Islet of Langerhans (tissue), 1 donor: ENCODE results near the gene C6orf47.

ENCODE experiments used
- FAIRE-seq: peaks from one replicate; lab custom pipeline; 2011; peaks lifted over from hg19 to GRCh38; lab: Jason Lieb, UNC

C6orf47 gene

DNA sequence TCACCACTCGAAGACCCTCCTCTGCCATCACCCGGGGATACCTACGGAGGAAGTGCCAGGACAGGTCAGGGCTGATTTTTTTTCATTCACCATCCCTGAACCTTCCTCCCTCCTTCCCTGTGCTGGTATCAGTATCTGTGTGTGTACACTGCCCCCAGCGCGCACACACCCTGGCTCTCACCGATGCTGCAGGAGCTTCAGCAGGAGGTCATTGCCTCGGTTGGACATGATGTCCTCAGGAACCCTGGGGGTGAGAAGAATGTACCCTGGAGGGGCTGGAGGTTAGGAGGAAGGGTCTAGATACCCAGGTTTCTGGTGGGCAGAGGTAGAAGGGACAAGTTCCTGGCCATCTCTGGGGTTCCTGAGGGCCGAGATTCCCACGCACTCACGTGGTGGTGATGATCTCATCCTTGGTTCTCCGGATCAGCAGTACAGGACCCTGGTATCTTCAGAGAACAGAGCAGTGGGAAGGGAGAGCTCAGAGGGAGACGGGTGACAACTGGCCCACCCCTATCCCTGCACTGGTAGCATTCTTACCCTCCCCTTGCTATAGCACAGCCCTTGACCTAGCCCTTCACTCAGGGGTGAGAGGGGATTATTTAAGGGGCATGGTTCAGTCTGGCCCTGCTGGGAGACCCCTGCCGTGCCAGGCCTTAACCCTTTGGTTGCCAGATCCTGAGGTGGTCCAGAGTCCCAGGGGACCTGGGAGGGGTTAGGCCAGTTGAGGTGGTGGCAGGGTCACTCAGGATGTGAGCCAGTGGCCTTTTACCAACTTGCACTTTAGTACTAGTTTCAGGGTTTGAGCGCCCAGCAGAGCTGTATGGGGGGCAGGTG is 27.5 kb upstream of the C6orf47 start:
- FAIRE-seq, result no peak

GRCh38 chr6:31687321-31687720 is 26.7 kb upstream of the C6orf47 start:
- FAIRE-seq, result no peak

GRCh38 chr6:31686483-31686882 is 25.9 kb upstream of the C6orf47 start:
- FAIRE-seq, result no peak

GRCh38 chr6:31683591-31683990 is 23.0 kb upstream of the C6orf47 start:
- no peak for FAIRE-seq

- no peak for FAIRE-seq
Observed at GRCh38 chr6:31681135-31681671, 20.6 kb upstream of the C6orf47 start.

DNA sequence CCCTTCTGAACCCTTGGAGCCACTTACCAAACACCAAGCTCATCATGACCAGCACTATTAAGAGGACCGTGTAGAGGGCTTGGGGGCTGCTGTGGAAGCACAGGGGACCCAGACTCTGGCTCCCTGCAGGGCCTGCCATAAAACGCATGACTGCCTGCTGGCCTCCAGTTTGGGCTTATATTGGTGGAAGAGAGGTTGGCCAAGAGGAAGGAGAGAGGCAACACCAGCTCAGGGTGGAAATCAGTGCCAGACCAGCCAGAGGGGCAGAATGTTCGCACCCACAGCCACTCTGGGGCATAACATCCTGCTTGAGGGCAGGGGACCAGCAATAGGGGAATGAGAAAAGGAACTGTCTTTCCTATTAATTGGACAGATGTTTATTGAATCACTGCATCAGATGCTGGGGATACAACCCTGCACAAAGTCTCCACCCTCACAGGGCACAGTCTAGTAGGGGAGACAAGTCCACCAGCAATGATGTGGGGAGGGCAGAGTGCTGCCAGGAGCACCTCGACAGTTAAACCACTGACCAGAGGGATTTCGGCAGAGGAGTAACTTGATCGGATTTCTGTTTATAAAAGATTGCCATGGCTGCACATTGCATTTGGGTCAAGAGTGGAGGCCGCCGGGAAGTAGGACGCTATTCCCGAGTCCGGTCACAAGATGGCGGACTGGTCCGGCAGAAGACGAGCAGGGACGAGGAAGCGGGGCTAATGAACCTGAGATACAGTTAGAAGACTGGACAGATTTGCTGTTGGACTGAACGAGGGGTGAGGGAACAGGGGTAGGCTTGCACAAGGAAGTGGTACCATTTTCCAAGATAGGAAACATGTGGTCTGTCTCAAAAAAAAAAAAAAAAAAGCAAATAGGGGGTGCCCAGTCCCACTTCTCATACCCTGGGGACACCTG is 19.9 kb upstream of the C6orf47 start, which contains the start of gene LY6G5C:
LY6G5C (minus strand) TSS at position 842 of the 909 bp plus-strand sequence; CDS start at position 148, 694 bp downstream.
- FAIRE-seq, result peak; percentile 64

GRCh38 chr6:31677955-31678354 is 17.4 kb upstream of the C6orf47 start:
- FAIRE-seq, result no peak

- no peak for FAIRE-seq
Observed at GRCh38 chr6:31676904-31677303, 16.3 kb upstream of the C6orf47 start.

DNA sequence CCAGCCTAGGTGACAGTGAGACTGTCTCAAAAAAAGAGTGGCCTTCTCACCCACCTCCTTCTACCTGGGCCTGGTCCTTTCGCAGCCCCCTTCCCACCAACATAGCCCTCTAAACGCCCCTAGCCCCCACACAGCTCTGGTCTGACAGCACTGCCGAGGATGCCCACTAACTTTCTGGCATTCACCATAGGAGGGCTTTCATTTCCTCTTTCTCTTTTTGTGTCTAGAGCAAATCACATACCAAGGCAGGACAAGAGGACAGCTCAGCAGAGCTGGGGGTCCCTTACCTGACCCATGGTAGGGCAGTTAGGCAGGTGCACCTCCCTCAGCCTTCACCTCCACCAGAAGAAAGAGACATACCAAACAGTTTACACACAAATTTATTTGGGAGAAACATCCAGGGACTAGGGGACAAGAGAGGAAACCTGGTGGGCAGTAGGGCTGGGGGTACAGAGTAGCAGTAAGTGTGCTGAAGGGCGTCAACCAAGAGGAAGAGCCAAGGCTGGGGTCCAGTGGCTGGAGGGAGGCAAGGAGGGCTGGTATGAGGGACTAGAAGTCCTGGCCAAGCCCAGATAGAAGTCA is 15.8 kb upstream of the C6orf47 start:
- FAIRE-seq, result no peak

DNA sequence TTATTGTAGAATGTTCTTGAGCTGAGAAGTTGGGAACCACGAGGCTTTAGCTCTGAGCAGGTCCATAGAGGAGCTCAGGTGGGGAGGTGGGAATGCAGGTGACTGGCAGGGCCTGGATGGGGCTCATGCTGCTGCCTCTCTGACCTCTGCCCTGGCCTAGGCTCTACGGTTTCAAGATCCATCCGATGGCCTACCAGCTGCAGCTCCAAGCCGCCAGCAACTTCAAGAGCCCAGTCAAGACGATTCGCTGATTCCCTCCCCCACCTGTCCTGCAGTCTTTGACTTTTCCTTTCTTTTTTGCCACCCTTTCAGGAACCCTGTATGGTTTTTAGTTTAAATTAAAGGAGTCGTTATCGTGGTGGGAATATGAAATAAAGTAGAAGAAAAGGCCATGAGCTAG is 9.1 kb upstream of the C6orf47 start, which contains the start of gene LY6G5B:
LY6G5B (plus strand) TSS at position 301 of the 400 bp plus-strand sequence. CDS start 975 bp downstream, outside the sequence.
- no peak for FAIRE-seq

DNA sequence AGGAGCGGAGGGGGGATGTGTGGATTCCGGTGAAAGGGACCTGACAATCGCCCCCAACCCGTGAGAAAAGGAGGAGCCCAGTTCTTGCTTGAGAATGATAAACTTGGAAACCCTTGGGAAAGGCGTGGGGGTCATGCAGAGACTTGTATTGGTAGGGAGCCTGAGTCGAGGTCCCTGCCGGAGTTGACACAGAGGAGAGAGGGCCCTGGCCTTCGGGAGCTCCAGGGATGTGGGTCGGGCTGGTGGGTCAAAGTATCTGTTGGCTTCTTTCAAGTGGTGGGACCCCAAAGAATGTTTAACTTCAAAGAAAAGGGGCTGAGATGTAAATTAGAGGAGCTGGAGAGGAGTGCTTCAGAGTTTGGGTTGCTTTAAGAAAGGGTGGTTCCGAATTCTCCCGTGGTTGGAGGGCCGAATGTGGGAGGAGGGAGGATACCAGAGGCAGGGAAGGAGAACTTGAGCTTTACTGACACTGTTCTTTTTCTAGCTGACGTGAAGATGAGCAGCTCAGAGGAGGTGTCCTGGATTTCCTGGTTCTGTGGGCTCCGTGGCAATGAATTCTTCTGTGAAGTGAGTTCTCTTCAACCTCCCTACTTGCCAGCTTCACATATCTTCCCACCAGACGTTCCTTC is 5.9 kb upstream of the C6orf47 start:
- FAIRE-seq, result no peak

DNA sequence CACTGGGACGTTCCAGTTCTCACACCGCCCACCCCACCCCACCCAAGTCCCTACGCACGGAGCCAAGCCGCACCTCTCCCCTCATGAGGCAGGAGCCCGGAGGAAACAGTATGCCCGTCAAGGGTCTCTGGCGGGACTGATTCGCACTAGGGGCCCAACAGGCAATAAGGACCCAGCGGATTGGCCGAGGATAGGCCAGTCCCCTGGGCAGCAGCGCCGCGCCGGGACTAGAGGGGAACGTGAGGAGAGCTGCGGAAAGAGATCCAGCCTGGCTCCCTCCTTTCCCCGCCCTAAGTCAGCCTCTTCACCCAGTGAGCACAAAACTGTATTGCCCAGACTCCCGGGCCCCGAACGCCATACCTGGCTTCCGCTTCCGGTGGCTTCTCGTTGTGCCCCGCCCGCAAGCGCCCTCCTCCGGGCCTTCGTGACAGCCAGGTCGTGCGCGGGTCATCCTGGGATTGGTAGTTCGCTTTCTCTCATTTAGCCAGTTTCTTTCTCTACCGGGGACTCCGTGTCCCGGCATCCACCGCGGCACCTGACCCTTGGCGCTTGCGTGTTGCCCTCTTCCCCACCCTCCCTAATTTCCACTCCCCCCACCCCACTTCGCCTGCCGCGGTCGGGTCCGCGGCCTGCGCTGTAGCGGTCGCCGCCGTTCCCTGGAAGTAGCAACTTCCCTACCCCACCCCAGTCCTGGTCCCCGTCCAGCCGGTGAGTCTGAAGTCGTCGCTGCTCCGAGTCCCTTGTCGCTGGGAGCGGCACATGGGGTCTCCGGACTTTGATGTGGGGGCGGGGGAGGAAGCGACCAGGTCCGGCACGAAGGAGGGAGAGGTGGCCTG is 5.1 kb upstream of the C6orf47 start, which contains the start of gene CSNK2B:
CSNK2B (plus strand) TSS at position 580 of the 836 bp plus-strand sequence. CDS start 752 bp downstream, outside the sequence.
- no peak for FAIRE-seq

GRCh38 chr6:31664790-31665500 is 4.4 kb upstream of the C6orf47 start, which contains the start of gene GPANK1:
TSS of gene GPANK1 (minus strand) at chr6:31664997. CDS start at chr6:31664478, 519 bp downstream.
- FAIRE-seq, result no peak

- no peak for FAIRE-seq
Observed at GRCh38 chr6:31663961-31664789, 3.6 kb upstream of the C6orf47 start.

DNA sequence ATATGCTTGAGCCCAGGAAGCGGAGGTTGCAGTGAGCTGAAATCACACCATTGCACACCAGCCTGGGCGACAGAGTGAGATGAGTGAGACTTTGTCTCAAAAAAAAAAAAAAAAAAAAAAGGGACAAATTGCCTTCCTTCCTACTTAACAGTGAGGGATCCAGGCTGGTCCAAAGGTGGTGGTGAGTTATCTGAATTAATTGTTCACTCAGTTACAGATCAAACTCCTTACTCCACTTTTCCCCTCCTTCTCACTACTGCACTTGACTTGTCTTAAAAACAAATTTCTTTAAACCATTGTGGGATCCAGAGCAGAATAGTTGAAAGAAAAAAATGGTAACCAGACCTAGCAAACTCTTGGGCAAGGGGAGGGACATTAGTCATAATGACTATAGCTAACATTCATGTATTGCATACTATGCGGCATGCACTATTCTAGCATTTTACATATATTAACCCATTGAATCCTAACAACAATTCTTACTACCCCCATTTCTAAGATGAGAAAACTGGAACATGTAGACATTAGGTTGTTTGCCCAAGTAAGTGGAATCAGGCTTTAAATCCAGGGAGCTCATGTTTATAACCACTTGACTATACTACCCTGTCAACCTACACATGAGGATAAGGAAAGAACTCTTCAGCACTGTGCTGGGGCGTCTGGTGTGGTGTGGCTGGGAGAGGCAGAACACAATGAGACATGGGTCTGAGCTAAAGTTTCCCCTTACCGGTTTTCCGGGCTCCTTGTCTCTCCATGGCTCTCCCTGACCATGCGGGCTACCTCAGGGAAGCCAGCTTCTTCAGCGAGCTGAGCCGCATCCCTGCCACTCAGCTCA is 2.8 kb upstream of the C6orf47 start:
- FAIRE-seq, result no peak

- FAIRE-seq, result no peak
Observed at GRCh38 chr6:31662124-31662723, 1.6 kb upstream of the C6orf47 start.

- FAIRE-seq, result no peak
Observed at GRCh38 chr6:31661262-31662123, 915 bp upstream of the C6orf47 start.
